HT-29 (cell line): ENCODE data around the gene FLYWCH2. TPM values are rescaled to one million over a fixed set of nuclear protein-coding genes. Genes with fewer than 3 reads are reported as not detected.
A peak's percentile ranks its signal among the peaks of the same experiment; 100 is the strongest.

Experiments used
- DNase-seq: peaks from one replicate; pipeline ENCODE4 v3.0.0-alpha.2; 2015; ENCODE audit warnings: low spot score
- total RNA-seq: library from RNA; depleted of rRNA; stranded (reverse); fragments of >200 nt; shearing (Covaris generic); gene quantifications from 2 replicates; pipeline ENCODE4 v1.2.3, GENCODE V29; 2014; rRNA removed

Gene FLYWCH2
- 47.4 and 52.2 TPM in 2 replicates for total RNA-seq

- peak; percentile 98 for DNase-seq
These were observed at the start of gene FLYWCH2 for GRCh38 chr16:2882650-2883457. Gene FLYWCH2 (plus strand): TSS chr16:2883215. CDS start chr16:2896450, 13,235 bp downstream.

- no peak for DNase-seq
These were observed 49.2 kb upstream of the FLYWCH2 start for GRCh38 chr16:2833776-2834175.

GRCh38 chr16:2834968-2835367 lies 48.0 kb upstream of the FLYWCH2 start:
- no peak for DNase-seq

- peak; percentile 96 for DNase-seq
These were observed 47.1 kb upstream of the FLYWCH2 start for GRCh38 chr16:2835638-2836493.

GRCh38 chr16:2836646-2837508 lies 46.1 kb upstream of the FLYWCH2 start:
- no peak for DNase-seq

GRCh38 chr16:2838928-2839327 lies 44.1 kb upstream of the FLYWCH2 start:
- DNase-seq, result peak; percentile 89

GRCh38 chr16:2839650-2840450 lies 43.2 kb upstream of the FLYWCH2 start:
- no peak for DNase-seq

- DNase-seq, result no peak
These were observed 42.1 kb upstream of the FLYWCH2 start for GRCh38 chr16:2840914-2841313.

GRCh38 chr16:2841606-2842339 lies 41.2 kb upstream of the FLYWCH2 start:
- DNase-seq, result peak; percentile 49

- no peak for DNase-seq
These were observed 40.5 kb upstream of the FLYWCH2 start for GRCh38 chr16:2842340-2843000.

- no peak for DNase-seq
These were observed 39.5 kb upstream of the FLYWCH2 start for GRCh38 chr16:2843526-2843925.

GRCh38 chr16:2845116-2845515 lies 37.9 kb upstream of the FLYWCH2 start:
- DNase-seq, result no peak

- DNase-seq, result peak; percentile 84
These were observed 36.3 kb upstream of the FLYWCH2 start for GRCh38 chr16:2846511-2847310.

- no peak for DNase-seq
These were observed 33.9 kb upstream of the FLYWCH2 start for GRCh38 chr16:2848933-2849725.

GRCh38 chr16:2852003-2852730 lies 30.8 kb upstream of the FLYWCH2 start:
- DNase-seq, result no peak

GRCh38 chr16:2852731-2853507 lies 30.1 kb upstream of the FLYWCH2 start:
- DNase-seq, result no peak
